A549 (cell line): ENCODE measurements around the gene DYNC1I2. TPM values are rescaled to one million over a fixed set of nuclear protein-coding genes. Genes with fewer than 3 reads are reported as not detected.

Experiments
- ATAC-seq, 2 experiments: fragments of 200-7000 bp in 1 of 2; fragments of >200 bp in 1 of 2; cut with Nextera tagmentation in 1 of 2; cut with Tn5 transposase in 1 of 2; 3 replicates each; pipeline versions ENCODE4 v1.8.0 to v1.9.1; 2018 to 2020; ENCODE audit warnings: mild to moderate bottlenecking in 1 of 2, moderate library complexity in 1 of 2
- CTCF ChIA-PET: fragments of 300-600 bp; sonication (Branson Sonifier 250); formaldehyde crosslinking; extraction: SDS; loops from one replicate; lab custom pipeline; 2021; ENCODE audit warnings: antibody characterized with exemption, inconsistent platforms; lab: Yijun Ruan, JAX
- POLR2A ChIA-PET: fragments of 350-600 bp; formaldehyde crosslinking; extraction: SDS; loops from one replicate; lab custom pipeline; 2021; ENCODE audit warnings: antibody characterized with exemption, inconsistent platforms; lab: Yijun Ruan, JAX
- DNase-seq, 2 experiments: peaks; one replicate each; pipeline versions ENCODE4 v3.0.0 to v3.0.0-alpha.2; 2011 to 2016; ENCODE audit warnings: low read depth in 1 of 2, low spot score in 1 of 2
- FAIRE-seq: peaks from 2 replicates; lab custom pipeline; 2011; peaks lifted over from hg19 to GRCh38; lab: Jason Lieb, UNC
- H3K27ac ChIP-seq, 2 experiments: fragments of >200 bp; sonication (Bioruptor Twin); formaldehyde crosslinking; 3 replicates each; pipeline ENCODE4 v1.5.1; 2016 to 2017
- H3K4me1 ChIP-seq: fragments of >200 bp; sonication (Bioruptor Twin); formaldehyde crosslinking; 3 replicates; pipeline ENCODE4 v1.6.1; 2016
- H3K4me2 ChIP-seq: fragments of >200 bp; sonication (Bioruptor Twin); formaldehyde crosslinking; 3 replicates; pipeline ENCODE4 v1.6.1; 2016
- H3K4me3 ChIP-seq: fragments of >200 bp; sonication (Bioruptor Twin); formaldehyde crosslinking; 3 replicates; pipeline ENCODE4 v1.5.1; 2016
- H3K9me3 ChIP-seq: fragments of >200 bp; sonication (Bioruptor Twin); formaldehyde crosslinking; 3 replicates; pipeline ENCODE4 v1.6.1; 2016
- CEBPB ChIP-seq, 2 experiments: fragments of >200 bp in 1 of 2; sonication (Bioruptor Twin) in 1 of 2; formaldehyde crosslinking in 1 of 2; IDR thresholded peaks; 2 replicates each; pipeline ENCODE4 v1.6.1; 2012 to 2016
- CHD2 ChIP-seq: fragments of 150-350 bp; IDR thresholded peaks from 2 replicates; pipeline ENCODE4 v1.6.1; 2014; ENCODE audit warnings: low read length; ENCODE audit not compliant: partially characterized antibody
- EHF ChIP-seq: fragments of 250-450 bp; sonication (Bioruptor Pico); IDR thresholded peaks from 2 replicates; pipeline ENCODE4 v1.5.0; 2020; ENCODE audit warnings: mild to moderate bottlenecking
- FOXS1 ChIP-seq: fragments of 250-450 bp; sonication (Bioruptor Pico); IDR thresholded peaks from 2 replicates; pipeline ENCODE4 v1.5.0; 2020; ENCODE audit warnings: mild to moderate bottlenecking, moderate library complexity
- JUN ChIP-seq, 2 experiments: fragments of >200 bp; sonication (Bioruptor Twin); formaldehyde crosslinking; IDR thresholded peaks; 2 replicates in 1 of 2; 3 replicates in 1 of 2; pipeline ENCODE4 v1.6.1; 2016 to 2017
- KDM1A ChIP-seq: fragments of 200-600 bp; sonication (generic); IDR thresholded peaks from 2 replicates; pipeline ENCODE4 v1.6.1; 2016; ENCODE audit warnings: low read depth, mild to moderate bottlenecking
- KDM5A ChIP-seq: fragments of 200-600 bp; sonication (generic); IDR thresholded peaks from 2 replicates; pipeline ENCODE4 v1.6.1; 2016; ENCODE audit warnings: antibody characterized with exemption, mild to moderate bottlenecking
- MAFK ChIP-seq: fragments of 450-650 bp; IDR thresholded peaks from 2 replicates; pipeline ENCODE4 v1.6.1; 2014; ENCODE audit not compliant: partially characterized antibody
- MYC ChIP-seq: IDR thresholded peaks from 2 replicates; pipeline ENCODE4 v1.6.1; 2012; ENCODE audit warnings: mild to moderate bottlenecking, inconsistent platforms, low read length, improper control_type of control experiment, borderline replicate concordance
- NPAS2 ChIP-seq: fragments of 250-450 bp; sonication (Bioruptor Pico); IDR thresholded peaks from 2 replicates; pipeline ENCODE4 v1.8.0; 2022; ENCODE audit warnings: mild to moderate bottlenecking, moderate library complexity, borderline replicate concordance
- RAD21 ChIP-seq, 2 experiments: fragments of >200 bp in 1 of 2; sonication (Bioruptor Twin) in 1 of 2; formaldehyde crosslinking in 1 of 2; IDR thresholded peaks in 1 of 2; conservative IDR thresholded peaks in 1 of 2; 2 replicates in 1 of 2; 3 replicates in 1 of 2; pipeline ENCODE4 v1.6.1; 2012 to 2018; ENCODE audit warnings: inconsistent platforms in 1 of 2
- RCOR1 ChIP-seq: fragments of 150-350 bp; IDR thresholded peaks from 2 replicates; pipeline ENCODE4 v1.6.1; 2014; ENCODE audit warnings: antibody characterized with exemption, low read length, low read depth
- RFX5 ChIP-seq: fragments of 450-650 bp; IDR thresholded peaks from 2 replicates; pipeline ENCODE4 v1.7.1; 2014; ENCODE audit warnings: antibody characterized with exemption, mild to moderate bottlenecking, moderate library complexity
- TFCP2L1 ChIP-seq: fragments of 250-450 bp; sonication (Bioruptor Pico); IDR thresholded peaks from 2 replicates; pipeline ENCODE4 v1.5.0; 2021; ENCODE audit warnings: mild to moderate bottlenecking
- TP53 ChIP-seq: fragments of 250-450 bp; sonication (Bioruptor Pico); IDR thresholded peaks from 2 replicates; pipeline ENCODE4 v1.5.0; 2021; ENCODE audit warnings: mild to moderate bottlenecking, moderate library complexity
- ZFP36 ChIP-seq: fragments of 450-650 bp; IDR thresholded peaks from 2 replicates; pipeline ENCODE4 v1.6.1; 2014; ENCODE audit warnings: borderline replicate concordance; ENCODE audit not compliant: partially characterized antibody
- ZNF302 ChIP-seq: fragments of 250-450 bp; sonication (Bioruptor Pico); IDR thresholded peaks from 2 replicates; pipeline ENCODE4 v1.9.0; 2021; ENCODE audit warnings: inconsistent platforms, mild to moderate bottlenecking, moderate library complexity
- ZSCAN20 ChIP-seq: fragments of 250-450 bp; sonication (Bioruptor Pico); IDR thresholded peaks from 2 replicates; pipeline ENCODE4 v1.8.0; 2022; ENCODE audit warnings: mild to moderate bottlenecking, moderate library complexity
- WGBS: methylation state at CpG from one replicate; pipeline ENCODE4 v1.1.6; 2017; ENCODE audit errors: missing lambda C conversion rate; 5-methylcytosine and 5-hydroxymethylcytosine counted together
- polyA plus RNA-seq, 4 experiments: library from polyadenylated mRNA; depleted of rRNA in 3 of 4; stranded (reverse); fragments of >200 nt; fragmentation: RNase III in 1 of 4; extraction: RNeasy Plus Mini Kit Qiagen cat#74134 plus additional on column Dnase treatment in 1 of 4; gene quantifications; 2 replicates in 3 of 4; 3 replicates in 1 of 4; pipeline ENCODE4 v1.2.3, GENCODE V29; 2011 to 2017
- TF ChIP-seq, protein P1 (sequence below): IDR thresholded peaks from 2 replicates; pipeline ENCODE4 v1.6.1; 2012
- TF ChIP-seq, protein P2 (sequence below): fragments of 150-350 bp; IDR thresholded peaks from 2 replicates; pipeline ENCODE4 v1.6.1; 2014; ENCODE audit warnings: low read depth, mild to moderate bottlenecking, low read length
- TF ChIP-seq, protein P3 (sequence below): fragments of 450-650 bp; IDR thresholded peaks from 2 replicates; pipeline ENCODE4 v1.6.1; 2014; ENCODE audit warnings: antibody characterized with exemption
- TF ChIP-seq, protein P4 (sequence below): IDR thresholded peaks from 2 replicates; pipeline ENCODE4 v1.6.1; 2012

The DYNC1I2 gene
- polyA plus RNA-seq, 2 of the 4 experiments (the other 2 are of a cell fraction): 87.6 to 150 TPM

DNA sequence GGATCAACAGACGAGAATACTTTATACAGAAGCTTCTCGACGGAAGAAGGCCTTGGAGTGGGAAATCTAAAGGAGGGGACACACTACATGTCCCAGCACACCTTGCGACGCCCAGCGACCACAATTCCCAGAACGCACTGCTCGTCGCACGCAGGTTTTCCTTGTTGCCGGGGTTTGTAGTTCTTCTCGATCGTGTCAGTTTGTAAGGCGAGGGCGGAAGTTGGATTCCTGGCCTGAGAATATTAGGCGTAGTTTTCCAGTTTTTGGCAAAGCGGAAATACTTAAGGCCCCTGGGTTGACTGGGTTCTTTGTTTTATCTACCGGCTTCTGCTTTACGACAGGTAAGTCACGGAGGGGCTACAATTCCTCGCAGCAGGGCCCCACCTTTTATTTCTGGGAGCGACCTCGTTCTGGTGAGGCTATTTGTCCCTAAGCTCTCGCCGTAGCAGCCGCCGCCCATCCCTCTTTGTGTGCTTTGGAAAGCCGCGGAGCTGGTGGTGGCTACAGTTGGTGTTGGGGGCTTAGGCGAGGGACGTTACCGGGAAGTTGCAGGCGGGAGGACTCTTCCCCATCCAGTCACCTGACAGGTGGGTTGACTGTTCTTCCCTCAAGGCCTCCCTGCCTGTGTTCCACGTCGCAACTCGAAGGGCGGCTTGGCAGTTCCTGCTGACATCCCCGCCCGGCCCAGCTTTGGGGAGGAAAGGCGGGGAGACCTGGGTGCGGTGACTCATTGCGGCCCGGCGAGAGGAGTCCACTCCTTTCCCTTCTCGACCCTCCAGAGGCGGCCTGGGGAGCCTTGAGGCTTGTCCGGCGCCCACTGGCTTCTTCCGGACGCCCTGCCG is at the start of gene DYNC1I2 (continued):
- TF ChIP-seq, protein P1, sequence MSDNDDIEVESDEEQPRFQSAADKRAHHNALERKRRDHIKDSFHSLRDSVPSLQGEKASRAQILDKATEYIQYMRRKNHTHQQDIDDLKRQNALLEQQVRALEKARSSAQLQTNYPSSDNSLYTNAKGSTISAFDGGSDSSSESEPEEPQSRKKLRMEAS: peak; percentile 71
- no peak for TF ChIP-seq FOXS1 (CRISPR knock-in tag)
- no peak for TF ChIP-seq KDM1A

DNA sequence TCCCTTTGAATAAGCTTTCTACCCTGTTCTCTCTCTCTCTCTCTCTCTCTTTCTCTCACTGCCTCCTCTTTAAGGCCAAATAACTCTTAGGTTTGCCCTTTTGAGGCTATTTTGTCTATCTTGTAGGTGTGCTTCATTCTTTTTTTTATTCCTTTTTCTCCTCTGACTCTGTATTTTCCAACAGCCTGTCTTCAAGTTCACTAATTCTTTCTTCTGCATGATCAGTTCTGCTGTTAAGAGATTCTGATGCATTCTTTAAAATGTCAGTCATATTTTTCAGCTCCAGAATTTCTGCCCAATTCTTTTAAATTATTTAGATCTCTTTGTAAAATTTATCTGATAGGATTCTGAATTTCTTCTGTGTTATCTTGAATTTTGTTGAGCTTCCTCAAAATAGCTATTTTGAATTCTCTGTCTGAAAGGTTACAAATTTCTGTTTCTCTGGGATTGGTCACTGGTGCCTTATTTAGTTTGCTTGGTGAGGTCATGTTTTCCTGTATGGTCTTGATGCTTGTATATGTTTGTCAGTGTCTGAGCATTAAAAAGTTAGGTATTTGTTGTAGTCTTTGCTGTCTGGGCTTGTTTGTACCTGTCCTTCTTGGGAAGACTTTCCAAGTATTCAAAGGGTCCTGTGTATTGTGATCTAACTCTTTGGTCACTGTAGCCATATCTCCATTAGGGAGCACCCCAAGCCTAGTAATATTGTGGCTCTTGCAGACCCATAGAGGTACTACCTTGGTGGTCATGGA is 35.4 kb upstream of the DYNC1I2 start:
- Histone ChIP-seq H3K9me3 (peaks cover 10% of the 10 kb centered on the region; the same call in 2 of the 3 replicates), H3K4me3 (no peak overlapping the region), H3K27ac (no peak overlapping the region), H3K4me1 (no peaks in the 10 kb centered on the region), H3K4me2 (no peak overlapping the region)
- FAIRE-seq (no peak), ATAC-seq (no peak), DNase-seq (no peak)
- no peak for TF ChIP-seq ZNF302 (CRISPR knock-in tag)
- TF ChIP-seq CHD2: no peak
- no peak for TF ChIP-seq NPAS2 (CRISPR knock-in tag)
- no peak for TF ChIP-seq FOXS1 (CRISPR knock-in tag)
- TF ChIP-seq KDM5A: no peak
- no peak for TF ChIP-seq CEBPB (IDR thresholded peaks at IDR 0.05)
- TF ChIP-seq, protein P2, sequence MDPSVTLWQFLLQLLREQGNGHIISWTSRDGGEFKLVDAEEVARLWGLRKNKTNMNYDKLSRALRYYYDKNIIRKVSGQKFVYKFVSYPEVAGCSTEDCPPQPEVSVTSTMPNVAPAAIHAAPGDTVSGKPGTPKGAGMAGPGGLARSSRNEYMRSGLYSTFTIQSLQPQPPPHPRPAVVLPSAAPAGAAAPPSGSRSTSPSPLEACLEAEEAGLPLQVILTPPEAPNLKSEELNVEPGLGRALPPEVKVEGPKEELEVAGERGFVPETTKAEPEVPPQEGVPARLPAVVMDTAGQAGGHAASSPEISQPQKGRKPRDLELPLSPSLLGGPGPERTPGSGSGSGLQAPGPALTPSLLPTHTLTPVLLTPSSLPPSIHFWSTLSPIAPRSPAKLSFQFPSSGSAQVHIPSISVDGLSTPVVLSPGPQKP: no peak
- TF ChIP-seq, protein P3, sequence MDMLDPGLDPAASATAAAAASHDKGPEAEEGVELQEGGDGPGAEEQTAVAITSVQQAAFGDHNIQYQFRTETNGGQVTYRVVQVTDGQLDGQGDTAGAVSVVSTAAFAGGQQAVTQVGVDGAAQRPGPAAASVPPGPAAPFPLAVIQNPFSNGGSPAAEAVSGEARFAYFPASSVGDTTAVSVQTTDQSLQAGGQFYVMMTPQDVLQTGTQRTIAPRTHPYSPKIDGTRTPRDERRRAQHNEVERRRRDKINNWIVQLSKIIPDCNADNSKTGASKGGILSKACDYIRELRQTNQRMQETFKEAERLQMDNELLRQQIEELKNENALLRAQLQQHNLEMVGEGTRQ: no peak
- TF ChIP-seq, protein P4, sequence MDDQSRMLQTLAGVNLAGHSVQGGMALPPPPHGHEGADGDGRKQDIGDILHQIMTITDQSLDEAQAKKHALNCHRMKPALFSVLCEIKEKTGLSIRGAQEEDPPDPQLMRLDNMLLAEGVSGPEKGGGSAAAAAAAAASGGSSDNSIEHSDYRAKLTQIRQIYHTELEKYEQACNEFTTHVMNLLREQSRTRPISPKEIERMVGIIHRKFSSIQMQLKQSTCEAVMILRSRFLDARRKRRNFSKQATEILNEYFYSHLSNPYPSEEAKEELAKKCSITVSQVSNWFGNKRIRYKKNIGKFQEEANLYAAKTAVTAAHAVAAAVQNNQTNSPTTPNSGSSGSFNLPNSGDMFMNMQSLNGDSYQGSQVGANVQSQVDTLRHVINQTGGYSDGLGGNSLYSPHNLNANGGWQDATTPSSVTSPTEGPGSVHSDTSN: no peak
- TF ChIP-seq KDM1A: no peak
- CTCF ChIA-PET: no interaction called here
- POLR2A ChIA-PET: no interaction called here

DNA sequence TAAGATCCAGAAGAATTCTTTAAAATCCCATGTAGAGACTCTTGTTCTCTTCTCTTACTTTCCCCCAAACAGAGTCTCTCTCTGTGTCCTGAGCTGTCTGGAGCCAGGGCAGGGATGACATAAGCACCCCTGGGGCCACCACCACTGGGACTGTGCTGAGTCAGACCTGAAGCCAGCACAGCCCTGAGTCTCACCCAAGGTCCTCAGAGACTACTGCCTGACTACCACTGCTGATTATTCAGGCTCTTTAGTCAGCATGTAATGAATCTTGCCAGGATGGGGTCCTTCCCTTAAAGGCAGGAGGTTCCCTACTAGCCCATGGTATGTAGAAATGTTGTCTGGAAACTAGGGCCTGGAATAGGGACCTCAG is 34.9 kb upstream of the DYNC1I2 start:
- ATAC-seq (no peak), FAIRE-seq (no peak), DNase-seq (no peak)
- Histone ChIP-seq H3K4me2 (no peak overlapping the region), H3K4me3 (no peak overlapping the region), H3K27ac (no peak overlapping the region), H3K4me1 (no peaks in the 10 kb centered on the region), H3K9me3 (peaks cover 8% of the 10 kb centered on the region; the same call in 2 of the 3 replicates)
- POLR2A ChIA-PET: no interaction called here
- CTCF ChIA-PET: interaction anchor here (1.0 kb wide), 1 partner anchor 47 kb away, joined by 3 read pairs; no protein-coding TSS in a partner anchor
- no peak for TF ChIP-seq TFCP2L1 (CRISPR knock-in tag)

DNA sequence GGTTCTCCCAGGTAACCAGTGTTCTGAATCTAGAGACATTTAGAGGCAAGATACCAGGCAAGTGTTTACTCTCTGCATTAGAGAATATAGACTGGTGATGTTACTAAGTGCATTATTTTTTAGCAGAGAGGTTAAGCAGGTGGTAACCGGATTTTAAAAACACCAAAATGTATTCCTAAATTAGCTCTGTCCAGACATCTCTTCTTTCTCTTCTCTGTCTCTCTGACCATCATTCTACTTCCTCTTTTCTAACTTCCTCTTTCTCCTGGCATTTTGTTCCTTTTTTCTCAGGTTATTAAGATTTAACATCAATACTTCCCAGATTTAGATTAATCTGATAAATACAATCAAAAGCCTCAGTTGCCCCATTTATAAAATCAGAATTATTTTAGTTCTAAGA is 31.7 kb upstream of the DYNC1I2 start:
- no peaks in the 10 kb centered on the region for H3K4me1 ChIP-seq
- DNase-seq (no peak), FAIRE-seq (no peak), ATAC-seq (no peak)
- TF ChIP-seq ZFP36: no peak
- TF ChIP-seq FOXS1 (CRISPR knock-in tag): no peak
- no peak for TF ChIP-seq MYC
- TF ChIP-seq MAFK: no peak
- TF ChIP-seq EHF: no peak
- no peak for TF ChIP-seq RAD21 (conservative IDR thresholded peaks at IDR 0.05 in 1 of 2, IDR thresholded peaks at IDR 0.05 in 1 of 2)
- TF ChIP-seq, protein P2: no peak
- TF ChIP-seq ZSCAN20: no peak
- no peak for TF ChIP-seq CEBPB (IDR thresholded peaks at IDR 0.05)
- TF ChIP-seq TP53 (CRISPR knock-in tag): no peak
- no peak for TF ChIP-seq RFX5
- TF ChIP-seq RCOR1: no peak
- no peak for TF ChIP-seq JUN (IDR thresholded peaks at IDR 0.05)
- 5% methylated on average over 1 of the region's 1 CpG for WGBS
- no peak overlapping the region for H3K27ac ChIP-seq
- ChIA-PET CTCF (no interaction called here), POLR2A (no interaction called here)
- no peak overlapping the region for H3K4me3 ChIP-seq
- no peak overlapping the region for H3K4me2 ChIP-seq
- peaks cover 4% of the 10 kb centered on the region; the same call in 1 of the 3 replicates for H3K9me3 ChIP-seq
